ENCODE results near the gene INS. TPM values are rescaled to one million over a fixed set of nuclear protein-coding genes. Genes with fewer than 3 reads are reported as not detected.

INS gene
- total and polyA plus RNA-seq, 2 of the 13 experiments (the other 11 are each of a cell fraction or from before 2014, with no cell fraction given): not detected

DNA sequence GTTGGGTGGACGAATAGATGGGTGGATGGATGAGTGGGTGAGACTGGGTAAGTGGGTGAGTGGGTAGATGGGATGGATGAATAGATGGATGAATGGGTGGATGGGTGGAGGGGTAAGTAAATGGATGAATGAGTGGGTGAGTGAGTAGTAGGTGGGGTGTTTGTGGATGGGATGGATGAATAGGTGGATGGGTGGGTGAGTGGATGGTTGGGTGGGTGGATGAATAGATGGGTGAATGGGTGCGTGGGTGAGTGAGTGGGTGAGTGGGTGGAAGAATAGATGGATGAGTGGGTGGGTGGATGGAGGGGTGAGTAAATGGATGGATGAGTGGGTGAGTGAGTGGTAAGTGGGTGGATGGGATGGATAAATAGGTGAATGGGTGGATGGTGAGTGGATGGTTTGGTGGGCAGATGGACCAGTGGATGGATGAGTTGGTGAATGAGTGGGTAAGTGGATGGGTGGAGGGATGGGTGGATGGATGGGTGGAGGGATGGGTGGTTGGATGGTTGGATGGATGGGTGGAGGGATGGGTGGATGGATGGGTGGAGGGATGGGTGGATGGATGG, 34.4 kb downstream of the INS start:
- peaks cover 28% of the 10 kb centered on the region for H3K4me1 ChIP-seq (ENCODE audit: insufficient read depth, low read length)
- BruUV-seq (replicated peaks): no TSS peak
- H4K20me1 ChIP-seq (ENCODE audit: insufficient read depth, low read length): peaks cover 12% of the 10 kb centered on the region; the same call in 1 of the 2 replicates
- peaks cover 3 to 9% of the 10 kb centered on the region in 2 experiments; a peak in 4 of 5 replicates for H3K36me3 ChIP-seq (replicated peaks in 1 of 2; ENCODE audit: control insufficient read depth in 1 of 2, insufficient read depth in 2 of 2, low read length in 2 of 2)
- no peak overlapping the region for H3K27ac ChIP-seq (ENCODE audit: extremely low read length, insufficient read depth, low read length)
- TF ChIP-seq, protein P1, sequence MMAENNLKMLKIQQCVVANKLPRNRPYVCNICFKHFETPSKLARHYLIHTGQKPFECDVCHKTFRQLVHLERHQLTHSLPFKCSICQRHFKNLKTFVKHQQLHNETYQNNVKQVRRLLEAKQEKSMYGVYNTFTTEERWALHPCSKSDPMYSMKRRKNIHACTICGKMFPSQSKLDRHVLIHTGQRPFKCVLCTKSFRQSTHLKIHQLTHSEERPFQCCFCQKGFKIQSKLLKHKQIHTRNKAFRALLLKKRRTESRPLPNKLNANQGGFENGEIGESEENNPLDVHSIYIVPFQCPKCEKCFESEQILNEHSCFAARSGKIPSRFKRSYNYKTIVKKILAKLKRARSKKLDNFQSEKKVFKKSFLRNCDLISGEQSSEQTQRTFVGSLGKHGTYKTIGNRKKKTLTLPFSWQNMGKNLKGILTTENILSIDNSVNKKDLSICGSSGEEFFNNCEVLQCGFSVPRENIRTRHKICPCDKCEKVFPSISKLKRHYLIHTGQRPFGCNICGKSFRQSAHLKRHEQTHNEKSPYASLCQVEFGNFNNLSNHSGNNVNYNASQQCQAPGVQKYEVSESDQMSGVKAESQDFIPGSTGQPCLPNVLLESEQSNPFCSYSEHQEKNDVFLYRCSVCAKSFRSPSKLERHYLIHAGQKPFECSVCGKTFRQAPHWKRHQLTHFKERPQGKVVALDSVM (CRISPR knock-in tag; IDR thresholded peaks at IDR 0.05): no peak
- no peak for TF ChIP-seq FOXP1 (IDR thresholded peaks at IDR 0.05)
- no peak for TF ChIP-seq FOXP1 (CRISPR knock-in tag; IDR thresholded peaks at IDR 0.05)
- TF ChIP-seq, protein P2, sequence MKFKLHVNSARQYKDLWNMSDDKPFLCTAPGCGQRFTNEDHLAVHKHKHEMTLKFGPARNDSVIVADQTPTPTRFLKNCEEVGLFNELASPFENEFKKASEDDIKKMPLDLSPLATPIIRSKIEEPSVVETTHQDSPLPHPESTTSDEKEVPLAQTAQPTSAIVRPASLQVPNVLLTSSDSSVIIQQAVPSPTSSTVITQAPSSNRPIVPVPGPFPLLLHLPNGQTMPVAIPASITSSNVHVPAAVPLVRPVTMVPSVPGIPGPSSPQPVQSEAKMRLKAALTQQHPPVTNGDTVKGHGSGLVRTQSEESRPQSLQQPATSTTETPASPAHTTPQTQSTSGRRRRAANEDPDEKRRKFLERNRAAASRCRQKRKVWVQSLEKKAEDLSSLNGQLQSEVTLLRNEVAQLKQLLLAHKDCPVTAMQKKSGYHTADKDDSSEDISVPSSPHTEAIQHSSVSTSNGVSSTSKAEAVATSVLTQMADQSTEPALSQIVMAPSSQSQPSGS (CRISPR knock-in tag; IDR thresholded peaks at IDR 0.05): no peak
- no peak for TF ChIP-seq AHR (CRISPR knock-in tag; IDR thresholded peaks at IDR 0.05)
- TF ChIP-seq FLYWCH1 (CRISPR knock-in tag; IDR thresholded peaks at IDR 0.05): no peak
- no peak for TF ChIP-seq GATAD2A (CRISPR knock-in tag; IDR thresholded peaks at IDR 0.05)
- TF ChIP-seq, protein P3, sequence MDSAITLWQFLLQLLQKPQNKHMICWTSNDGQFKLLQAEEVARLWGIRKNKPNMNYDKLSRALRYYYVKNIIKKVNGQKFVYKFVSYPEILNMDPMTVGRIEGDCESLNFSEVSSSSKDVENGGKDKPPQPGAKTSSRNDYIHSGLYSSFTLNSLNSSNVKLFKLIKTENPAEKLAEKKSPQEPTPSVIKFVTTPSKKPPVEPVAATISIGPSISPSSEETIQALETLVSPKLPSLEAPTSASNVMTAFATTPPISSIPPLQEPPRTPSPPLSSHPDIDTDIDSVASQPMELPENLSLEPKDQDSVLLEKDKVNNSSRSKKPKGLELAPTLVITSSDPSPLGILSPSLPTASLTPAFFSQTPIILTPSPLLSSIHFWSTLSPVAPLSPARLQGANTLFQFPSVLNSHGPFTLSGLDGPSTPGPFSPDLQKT (CRISPR knock-in tag; IDR thresholded peaks at IDR 0.05; ENCODE audit: borderline replicate concordance): no peak
- TF ChIP-seq, protein P4, sequence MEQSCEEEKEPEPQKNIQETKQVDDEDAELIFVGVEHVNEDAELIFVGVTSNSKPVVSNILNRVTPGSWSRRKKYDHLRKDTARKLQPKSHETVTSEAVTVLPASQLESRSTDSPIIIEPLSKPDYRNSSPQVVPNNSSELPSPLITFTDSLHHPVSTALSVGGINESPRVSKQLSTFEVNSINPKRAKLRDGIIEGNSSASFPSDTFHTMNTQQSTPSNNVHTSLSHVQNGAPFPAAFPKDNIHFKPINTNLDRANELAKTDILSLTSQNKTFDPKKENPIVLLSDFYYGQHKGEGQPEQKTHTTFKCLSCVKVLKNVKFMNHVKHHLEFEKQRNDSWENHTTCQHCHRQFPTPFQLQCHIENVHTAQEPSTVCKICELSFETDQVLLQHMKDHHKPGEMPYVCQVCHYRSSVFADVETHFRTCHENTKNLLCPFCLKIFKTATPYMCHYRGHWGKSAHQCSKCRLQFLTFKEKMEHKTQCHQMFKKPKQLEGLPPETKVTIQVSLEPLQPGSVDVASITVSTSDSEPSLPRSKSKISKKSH (CRISPR knock-in tag; IDR thresholded peaks at IDR 0.05; ENCODE audit: borderline replicate concordance): no peak
- H3K4me3 ChIP-seq (replicated peaks in 1 of 3; ENCODE audit: insufficient read depth in 1 of 3, low read depth in 2 of 3, low read length in 3 of 3): no peak overlapping the region
- no peak for DNase-seq (ENCODE audit: low spot score)
- no peaks in the 10 kb centered on the region for H3K27me3 ChIP-seq (ENCODE audit: control insufficient read depth in 1 of 2, insufficient read depth in 2 of 2, low read length in 2 of 2)
- no peak for FAIRE-seq
- intact Hi-C loops (cut with micrococcal nuclease; ENCODE audit: unreplicated experiment) (no loop called here), in situ Hi-C loops (cut with HindIII; ENCODE audit: extremely low pct_ligation_motif_present, low pct_unique_long_range_greater_than_20kb) (no loop called here)
- 43% methylated on average over 2 of the region's 2 CpGs for WGBS (ENCODE audit: low lambda C conversion rate)
- H3K9ac ChIP-seq (ENCODE audit: insufficient read depth, low read depth, low read length): no peak overlapping the region
- H3K79me2 ChIP-seq (ENCODE audit: insufficient read depth, low read length): no peaks in the 10 kb centered on the region
- H3K9me3 ChIP-seq (ENCODE audit: low read length): no peaks in the 10 kb centered on the region
- CTCF ChIA-PET (ENCODE audit: low intra/inter-chr PET ratio, low total read pairs): no interaction called here
- POLR2A ChIA-PET: no interaction called here
- ATAC-seq: no peak
- H3K4me2 ChIP-seq (ENCODE audit: low read depth, low read length): no peak overlapping the region
- no peak overlapping the region for H2AFZ ChIP-seq (ENCODE audit: low read length)

All from HepG2 (cell line).